Lower leg skin (tissue), 4 donors: ENCODE data around the gene SLK. TPM values are rescaled to one million over a fixed set of nuclear protein-coding genes. Genes with fewer than 3 reads are reported as not detected.

ENCODE experiments used
- DNase-seq, 2 donors: peaks; one replicate each; pipeline ENCODE4 v3.0.0-alpha.2; 2019; ENCODE audit warnings: low spot score in 2 of 2
- H3K4me3 ChIP-seq: fragments of 200-600 bp; sonication (generic); 2 replicates; pipeline ENCODE4 v1.5.1; 2017; ENCODE audit warnings: mild to moderate bottlenecking, low read depth; ENCODE audit not compliant: poor library complexity, severe bottlenecking
- POLR2A ChIP-seq, 2 donors: fragments of 450-650 bp; IDR thresholded peaks; one replicate each; pipeline ENCODE4 v1.6.1; 2016 to 2017; ENCODE audit warnings: antibody characterized with exemption in 2 of 2, mild to moderate bottlenecking in 1 of 2, moderate library complexity in 1 of 2
- WGBS, 2 donors: methylation state at CpG; one replicate each; pipeline ENCODE4 v1.1.5; 2018; 5-methylcytosine and 5-hydroxymethylcytosine counted together
- intact Hi-C: fragments of 100-400 bp; cut with DNase I; formaldehyde crosslinking; loops from one replicate; pipeline ENCODE4 v1.15.0; 2023; ENCODE audit warnings: low total_unique reads
- total RNA-seq, 4 donors: library from RNA; depleted of rRNA; stranded (reverse); fragments of >200 nt; gene quantifications; one replicate each; pipeline ENCODE4 v1.1.0, GENCODE V29; 2016
- TF ChIP-seq, protein P1 (sequence below), 3 donors: fragments of 450-650 bp; IDR thresholded peaks; one replicate each; pipeline ENCODE4 v1.5.1; 2016; ENCODE audit warnings: antibody characterized with exemption in 3 of 3, mild to moderate bottlenecking in 3 of 3, moderate library complexity in 2 of 3

Gene SLK
- total RNA-seq, 4 donors from 2014 or later = 49.2 to 68.6 (median 51.7) TPM

DNA sequence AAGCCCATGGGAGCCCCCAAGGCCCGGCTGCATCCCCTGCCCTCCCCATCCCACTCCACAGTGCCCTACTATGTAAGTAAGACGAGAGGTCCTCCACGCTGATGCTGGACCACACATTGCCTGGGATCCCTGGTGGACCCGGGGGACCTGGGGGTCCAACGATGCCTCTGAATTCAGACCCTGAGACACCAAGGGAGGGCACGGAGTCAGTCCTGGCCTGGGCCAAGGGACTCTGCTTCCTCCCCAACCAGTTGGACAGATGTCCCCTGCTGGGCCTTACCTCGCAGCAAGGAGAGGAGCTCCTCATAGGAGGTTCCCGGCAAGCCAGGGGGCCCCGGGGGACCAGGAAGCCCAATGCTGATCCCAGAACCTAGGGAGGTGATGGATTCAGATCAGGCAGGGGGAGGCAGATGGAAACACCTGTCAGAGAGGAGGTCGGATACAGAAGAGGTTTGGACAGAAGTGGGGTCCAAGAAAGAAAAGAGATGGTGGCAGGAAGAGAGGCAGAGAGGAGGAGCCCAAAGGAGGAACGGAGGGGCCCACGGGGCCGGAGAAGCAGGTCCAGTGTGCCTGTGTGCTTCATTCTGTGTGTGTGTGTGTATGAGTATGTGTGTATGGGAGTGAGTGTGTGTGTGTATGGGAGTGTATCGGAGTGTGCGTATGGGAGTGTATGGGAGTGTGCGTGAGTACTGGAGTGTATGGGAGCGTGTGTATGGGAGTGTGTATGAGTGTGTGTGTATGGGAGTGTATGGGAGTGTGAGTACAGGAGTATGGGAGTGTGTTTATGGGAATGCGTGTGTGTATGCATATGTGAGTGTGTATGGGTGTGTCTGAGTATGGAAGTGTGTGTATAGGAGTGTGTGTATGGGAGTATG, 68.5 kb downstream of the SLK start:
- TF ChIP-seq, protein P1, sequence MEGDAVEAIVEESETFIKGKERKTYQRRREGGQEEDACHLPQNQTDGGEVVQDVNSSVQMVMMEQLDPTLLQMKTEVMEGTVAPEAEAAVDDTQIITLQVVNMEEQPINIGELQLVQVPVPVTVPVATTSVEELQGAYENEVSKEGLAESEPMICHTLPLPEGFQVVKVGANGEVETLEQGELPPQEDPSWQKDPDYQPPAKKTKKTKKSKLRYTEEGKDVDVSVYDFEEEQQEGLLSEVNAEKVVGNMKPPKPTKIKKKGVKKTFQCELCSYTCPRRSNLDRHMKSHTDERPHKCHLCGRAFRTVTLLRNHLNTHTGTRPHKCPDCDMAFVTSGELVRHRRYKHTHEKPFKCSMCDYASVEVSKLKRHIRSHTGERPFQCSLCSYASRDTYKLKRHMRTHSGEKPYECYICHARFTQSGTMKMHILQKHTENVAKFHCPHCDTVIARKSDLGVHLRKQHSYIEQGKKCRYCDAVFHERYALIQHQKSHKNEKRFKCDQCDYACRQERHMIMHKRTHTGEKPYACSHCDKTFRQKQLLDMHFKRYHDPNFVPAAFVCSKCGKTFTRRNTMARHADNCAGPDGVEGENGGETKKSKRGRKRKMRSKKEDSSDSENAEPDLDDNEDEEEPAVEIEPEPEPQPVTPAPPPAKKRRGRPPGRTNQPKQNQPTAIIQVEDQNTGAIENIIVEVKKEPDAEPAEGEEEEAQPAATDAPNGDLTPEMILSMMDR (IDR thresholded peaks at IDR 0.05) = no peak
- no peak for TF ChIP-seq POLR2A (IDR thresholded peaks at IDR 0.05)
- no peak for DNase-seq
- intact Hi-C loops = no loop called here
- 81% methylated on average over 18 of the region's 18 CpGs for WGBS, 2 donors
- no peak overlapping the region for H3K4me3 ChIP-seq

DNA sequence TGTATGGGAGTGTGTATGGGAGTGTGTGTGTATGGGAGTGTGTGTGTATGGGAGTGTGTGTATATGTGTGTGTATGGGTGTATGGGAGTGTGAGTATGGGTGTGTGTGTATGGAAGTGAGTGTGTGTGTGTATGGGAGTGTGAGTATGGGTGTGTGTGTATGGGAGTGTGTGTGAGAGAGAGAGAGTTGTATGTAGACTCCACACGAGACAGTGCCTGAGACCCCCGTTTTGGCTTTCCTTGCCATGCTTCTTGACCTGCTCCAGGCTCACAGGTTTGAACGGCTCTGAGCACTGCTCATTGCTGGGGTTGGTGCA, 69.1 kb downstream of the SLK start:
- no peak for TF ChIP-seq POLR2A (IDR thresholded peaks at IDR 0.05)
- TF ChIP-seq, protein P1 (IDR thresholded peaks at IDR 0.05) = no peak
- whole genome bisulfite sequencing, 2 donors = 43 to 46% methylated on average over 3 of the region's 3 CpGs
- DNase-seq = no peak
- H3K4me3 ChIP-seq = no peak overlapping the region
- intact Hi-C loops = no loop called here

DNA sequence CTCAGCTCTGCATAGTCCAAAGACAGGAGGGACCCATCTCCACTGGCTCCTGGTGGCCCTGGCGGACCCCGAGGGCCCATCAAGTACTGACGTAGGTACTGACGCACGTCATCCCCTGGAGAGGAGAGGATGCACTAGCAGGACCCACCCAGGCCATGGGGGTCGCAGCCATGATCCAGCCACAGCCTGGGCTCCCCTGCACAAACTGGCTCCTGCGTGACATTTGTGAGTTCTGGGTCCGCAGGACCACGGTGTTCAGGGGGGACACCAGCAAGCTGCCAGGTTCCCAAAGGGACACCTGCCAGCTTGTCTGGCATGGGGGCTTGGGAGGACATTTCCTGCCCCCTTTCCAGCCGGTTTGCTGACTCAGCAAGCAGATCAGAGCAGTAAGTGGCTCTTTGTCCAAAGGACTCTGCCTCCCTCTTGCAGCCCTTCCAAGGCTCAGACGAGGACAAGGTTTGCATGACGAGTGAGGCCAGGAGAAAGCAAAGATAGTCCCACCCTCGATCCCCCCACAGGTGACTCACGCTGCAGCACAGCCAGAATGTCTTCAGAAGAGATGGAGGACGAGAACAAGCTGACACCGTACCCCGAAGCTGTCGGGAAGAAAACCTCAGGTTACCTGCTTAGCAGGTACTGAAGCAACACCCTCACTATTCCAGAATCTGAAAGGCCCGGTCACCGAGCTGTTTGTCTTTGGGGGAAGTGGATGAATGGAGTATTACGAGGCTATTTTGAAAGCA, 69.7 kb downstream of the SLK start:
- 66 to 74% methylated on average over 18 to 21 of the region's 21 CpGs for WGBS, 2 donors
- TF ChIP-seq, protein P1 (IDR thresholded peaks at IDR 0.05) = no peak
- no peak for TF ChIP-seq POLR2A (IDR thresholded peaks at IDR 0.05)
- DNase-seq = no peak

DNA sequence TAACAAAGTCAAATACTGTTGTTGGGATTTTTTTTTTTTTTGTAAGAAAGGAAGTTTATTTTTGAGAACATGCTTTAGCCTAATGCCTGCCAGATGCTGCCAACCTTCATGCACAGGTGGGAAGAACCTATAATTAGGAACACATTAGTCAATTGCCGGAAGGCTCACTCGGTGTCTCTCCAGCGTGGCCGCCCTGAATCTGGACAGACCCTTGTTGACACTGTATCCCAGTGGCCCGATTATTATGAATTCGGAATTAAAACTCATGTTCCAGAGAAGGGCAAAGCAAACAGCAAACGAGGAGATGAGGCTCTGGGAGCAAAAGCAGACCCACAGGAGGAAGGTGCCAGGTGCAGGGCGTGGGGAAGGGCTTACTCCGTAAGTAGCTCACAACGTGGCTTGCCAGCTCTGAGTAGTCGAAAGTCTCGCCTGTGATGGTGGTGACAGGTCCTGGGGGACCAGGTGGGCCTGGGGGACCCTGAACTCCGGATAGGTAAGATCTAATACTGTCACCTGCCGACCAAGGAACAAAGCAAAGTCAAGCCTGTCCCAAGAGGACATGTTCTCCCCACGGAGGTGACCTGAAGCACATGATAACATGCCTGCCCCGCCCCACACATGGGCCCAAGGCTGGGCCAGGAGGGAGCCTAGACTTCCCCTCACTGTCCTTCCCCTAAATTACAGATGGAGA, 70.5 kb downstream of the SLK start:
- TF ChIP-seq, protein P1 (IDR thresholded peaks at IDR 0.05) = no peak
- 68 to 70% methylated on average over 16 of the region's 16 CpGs for WGBS, 2 donors
- intact Hi-C loops = no loop called here
- no peak overlapping the region for H3K4me3 ChIP-seq
- no peak for DNase-seq

More for the DNA sequence above, 69.7 kb downstream of the SLK start:
- no peak overlapping the region for H3K4me3 ChIP-seq
- intact Hi-C loops = no loop called here

DNA sequence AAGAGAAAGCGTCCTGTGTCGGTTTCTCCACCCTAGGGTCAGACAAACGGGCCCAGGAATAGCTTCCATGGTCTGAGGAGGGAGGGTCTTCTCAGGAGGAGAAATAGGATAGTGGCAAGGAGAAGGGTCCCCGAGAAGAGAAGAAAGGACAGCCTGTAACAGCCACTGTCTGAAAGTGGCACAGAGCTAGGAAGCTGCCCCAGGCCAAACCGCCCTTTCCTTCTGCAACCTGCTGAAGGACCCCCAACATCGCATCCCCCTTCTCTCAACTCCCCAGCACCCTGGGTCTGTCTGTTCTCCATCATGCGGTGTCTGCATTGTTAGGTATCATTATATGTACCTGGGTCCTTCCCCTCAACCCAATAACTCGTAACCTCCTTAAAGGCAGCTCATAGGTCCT, 71.6 kb downstream of the SLK start:
- WGBS, 2 donors = 83 to 88% methylated on average over 8 of the region's 8 CpGs
- TF ChIP-seq, protein P1 (IDR thresholded peaks at IDR 0.05) = no peak
- no peak for TF ChIP-seq POLR2A (IDR thresholded peaks at IDR 0.05)
- DNase-seq = no peak
- intact Hi-C loops = no loop called here
- H3K4me3 ChIP-seq = no peak overlapping the region
